Common myeloid progenitor, CD34-positive (primary cell): ENCODE results near the gene CCDC27.

Experiments
- CTCF ChIA-PET: fragments of 350-600 bp; sonication (Branson Sonifier 250); formaldehyde crosslinking; loops from one replicate; lab custom pipeline; 2021; ENCODE audit warnings: antibody characterized with exemption; lab: Charles Lee
- POLR2A ChIA-PET: fragments of 350-600 bp; sonication (Branson Sonifier 250); formaldehyde crosslinking; loops from one replicate; lab custom pipeline; 2021; ENCODE audit warnings: antibody characterized with exemption; lab: Charles Lee
- DNase-seq, 3 donors: peaks; one replicate each; pipeline versions ENCODE4 v3.0.0 to v3.0.0-alpha.2; 2013
- H3K27ac ChIP-seq, 2 experiments: 1 replicate in 1 of 2; 2 replicates in 1 of 2; pipeline ENCODE4 v1.7.0; 2013; ENCODE audit warnings: inconsistent platforms in 2 of 2, low read length in 2 of 2, mild to moderate bottlenecking in 2 of 2, low read depth in 1 of 2, moderate library complexity in 1 of 2; ENCODE audit not compliant: severe bottlenecking in 2 of 2, insufficient read depth in 1 of 2, poor library complexity in 1 of 2
- H3K27me3 ChIP-seq, 5 experiments: replicated peaks in 2 of 5; 1 replicate in 3 of 5; 2 replicates in 2 of 5; pipeline versions ENCODE4 v1.6.1 to v1.7.0; 2013; ENCODE audit warnings: low read length in 4 of 5, mild to moderate bottlenecking in 2 of 5, moderate library complexity in 2 of 5, inconsistent platforms in 1 of 5; ENCODE audit not compliant: insufficient read depth in 5 of 5, control insufficient read depth in 4 of 5
- H3K36me3 ChIP-seq, 4 experiments: 1 replicate in 2 of 4; 2 replicates in 2 of 4; pipeline versions ENCODE4 v1.6.1 to v1.7.0; 2013; ENCODE audit warnings: low read length in 3 of 4, control low read depth in 1 of 4, mild to moderate bottlenecking in 1 of 4; ENCODE audit not compliant: control insufficient read depth in 4 of 4, insufficient read depth in 4 of 4
- H3K4me1 ChIP-seq, 4 experiments: 1 replicate in 3 of 4; 2 replicates in 1 of 4; pipeline versions ENCODE4 v1.6.1 to v1.7.1; 2013; ENCODE audit warnings: low read length in 3 of 4, mild to moderate bottlenecking in 3 of 4, control low read depth in 1 of 4, inconsistent platforms in 1 of 4, moderate library complexity in 1 of 4; ENCODE audit not compliant: control insufficient read depth in 4 of 4, insufficient read depth in 4 of 4; ENCODE audit errors: control extremely low read depth in 1 of 4
- H3K4me3 ChIP-seq, 7 experiments: 1 replicate in 4 of 7; 2 replicates in 3 of 7; pipeline versions ENCODE4 v1.5.1 to v1.7.0; 2013; ENCODE audit warnings: mild to moderate bottlenecking in 7 of 7, low read length in 6 of 7, moderate library complexity in 6 of 7, inconsistent platforms in 2 of 7, low read depth in 2 of 7, control low read depth in 1 of 7; ENCODE audit not compliant: insufficient read depth in 4 of 7, control insufficient read depth in 1 of 7; ENCODE audit errors: extremely low read depth in 1 of 7
- H3K9me3 ChIP-seq, 5 experiments: 1 replicate in 4 of 5; 2 replicates in 1 of 5; pipeline versions ENCODE4 v1.6.1 to v1.7.1; 2013; ENCODE audit warnings: low read length in 4 of 5, mild to moderate bottlenecking in 2 of 5, inconsistent platforms in 1 of 5, low read depth in 1 of 5, moderate library complexity in 1 of 5; ENCODE audit not compliant: control insufficient read depth in 4 of 5, insufficient read depth in 2 of 5; ENCODE audit errors: control extremely low read depth in 1 of 5
- WGBS: methylation state at CpG from one replicate; pipeline ENCODE4 v1.1.5; 2013; ENCODE audit not compliant: insufficient coverage; 5-methylcytosine and 5-hydroxymethylcytosine counted together

The CCDC27 gene

GRCh38 chr1:3732434-3733093 lies 19.7 kb upstream of the CCDC27 start:
- ChIA-PET POLR2A (no interaction called here), CTCF (interaction anchor here (1.1 kb wide), 1 partner anchor 37 kb away, joined by 3 read pairs; no protein-coding TSS in a partner anchor)
- H3K27ac ChIP-seq, result no peak overlapping the region
- DNase-seq, result peak in 2 of 3 donors; percentile 22 to 24
- 48% methylated on average over 26 of the region's 37 CpGs for WGBS
- no peak overlapping the region for H3K4me3 ChIP-seq
- H3K27me3 ChIP-seq, result peaks cover 0 to 35% (median 3%) of the 10 kb centered on the region in 5 experiments
- H3K9me3 ChIP-seq, result no peaks in the 10 kb centered on the region
- H3K4me1 ChIP-seq, result peaks cover 0 to 7% (median 2%) of the 10 kb centered on the region in 4 experiments
- H3K36me3 ChIP-seq, result peaks cover 0 to 23% (median 14%) of the 10 kb centered on the region in 4 experiments

GRCh38 chr1:3733094-3733882 lies 19.0 kb upstream of the CCDC27 start:
- WGBS, result 89% methylated on average over 29 of the region's 29 CpGs
- POLR2A ChIA-PET, result no interaction called here
- CTCF ChIA-PET, result interaction anchor here (1.0 kb wide), 1 partner anchor 9 kb away, joined by 3 read pairs; no protein-coding TSS in a partner anchor

GRCh38 chr1:3733883-3734589 lies 18.2 kb upstream of the CCDC27 start:
- H3K36me3 ChIP-seq, result peaks cover 3 to 35% (median 28%) of the 10 kb centered on the region in 4 experiments

More at GRCh38 chr1:3733094-3733882, 19.0 kb upstream of the CCDC27 start:
- no peak overlapping the region for H3K27ac ChIP-seq
- H3K4me3 ChIP-seq, result no peak overlapping the region
- DNase-seq, result no peak
- peaks cover 0 to 28% (median 21%) of the 10 kb centered on the region in 4 experiments for H3K36me3 ChIP-seq
- H3K27me3 ChIP-seq, result peaks cover 0 to 28% (median 3%) of the 10 kb centered on the region in 5 experiments
- H3K9me3 ChIP-seq, result no peaks in the 10 kb centered on the region
- H3K4me1 ChIP-seq, result peaks cover 0 to 7% (median 2%) of the 10 kb centered on the region in 4 experiments

GRCh38 chr1:3734602-3735001 lies 17.6 kb upstream of the CCDC27 start:
- H3K4me1 ChIP-seq, result peaks cover 0 to 7% (median 2%) of the 10 kb centered on the region in 4 experiments
- CTCF ChIA-PET, result interaction anchor here (0.9 to 1.0 kb wide), 2 partner anchors 10 kb away, joined by 3 read pairs; no protein-coding TSS in a partner anchor
- POLR2A ChIA-PET, result no interaction called here
- peaks cover 3 to 41% (median 31%) of the 10 kb centered on the region in 4 experiments for H3K36me3 ChIP-seq
- no peak overlapping the region for H3K4me3 ChIP-seq
- no peaks in the 10 kb centered on the region for H3K9me3 ChIP-seq
- 97% methylated on average over 16 of the region's 16 CpGs for WGBS
- H3K27ac ChIP-seq, result no peak overlapping the region
- no peak for DNase-seq
- H3K27me3 ChIP-seq, result peaks cover 0 to 26% (median under 1%) of the 10 kb centered on the region in 5 experiments

More at GRCh38 chr1:3733883-3734589, 18.2 kb upstream of the CCDC27 start:
- H3K4me3 ChIP-seq, result no peak overlapping the region
- H3K4me1 ChIP-seq, result peaks cover 0 to 7% (median 2%) of the 10 kb centered on the region in 4 experiments
- CTCF ChIA-PET, result interaction anchor here (1.0 kb wide), 1 partner anchor 10 kb away, joined by 3 read pairs; no protein-coding TSS in a partner anchor
- DNase-seq, result no peak
- H3K9me3 ChIP-seq, result no peaks in the 10 kb centered on the region
- H3K27me3 ChIP-seq, result peaks cover 0 to 26% (median 2%) of the 10 kb centered on the region in 5 experiments
- POLR2A ChIA-PET, result no interaction called here
- 93% methylated on average over 14 of the region's 17 CpGs for WGBS
- no peak overlapping the region for H3K27ac ChIP-seq

GRCh38 chr1:3735027-3735681 lies 17.1 kb upstream of the CCDC27 start:
- H3K9me3 ChIP-seq, result no peaks in the 10 kb centered on the region
- DNase-seq, result no peak
- no peak overlapping the region for H3K27ac ChIP-seq
- no peak overlapping the region for H3K4me3 ChIP-seq
- peaks cover 0 to 5% (median 2%) of the 10 kb centered on the region in 4 experiments for H3K4me1 ChIP-seq
- WGBS, result 93% methylated on average over 7 of the region's 12 CpGs
- H3K36me3 ChIP-seq, result peaks cover 3 to 44% (median 33%) of the 10 kb centered on the region in 4 experiments
- ChIA-PET POLR2A (no interaction called here), CTCF (interaction anchor here (0.9 kb wide), 1 partner anchor 11 kb away, joined by 3 read pairs; no protein-coding TSS in a partner anchor)
- H3K27me3 ChIP-seq, result peaks cover 0 to 26% (median 0%) of the 10 kb centered on the region in 5 experiments

GRCh38 chr1:3735688-3736087 lies 16.6 kb upstream of the CCDC27 start:
- H3K27me3 ChIP-seq, result peaks cover 0 to 24% (median 0%) of the 10 kb centered on the region in 5 experiments
- no peak overlapping the region for H3K4me3 ChIP-seq
- H3K9me3 ChIP-seq, result no peaks in the 10 kb centered on the region
- ChIA-PET POLR2A (no interaction called here), CTCF (interaction anchor here (1.2 kb wide), 1 partner anchor 9 kb away, joined by 4 read pairs; no protein-coding TSS in a partner anchor)
- H3K4me1 ChIP-seq, result peaks cover 0 to under 1% (median 0%) of the 10 kb centered on the region in 4 experiments
- WGBS, result 87% methylated on average over 8 of the region's 13 CpGs
- DNase-seq, result no peak
- no peak overlapping the region for H3K27ac ChIP-seq
- H3K36me3 ChIP-seq, result peaks cover 3 to 46% (median 36%) of the 10 kb centered on the region in 4 experiments
